HG03521 (cell line): ENCODE results near the gene ETS1.
A peak's percentile ranks its signal among the peaks of the same experiment; 100 is the strongest.

ENCODE experiments used
- ATAC-seq: cut with Tn5 transposase; IDR thresholded peaks from one replicate; pipeline ENCODE4 v1.9.1; 2021; ENCODE audit warnings: mild to moderate bottlenecking, moderate library complexity; ENCODE audit not compliant: unreplicated experiment

The ETS1 gene, protein sequence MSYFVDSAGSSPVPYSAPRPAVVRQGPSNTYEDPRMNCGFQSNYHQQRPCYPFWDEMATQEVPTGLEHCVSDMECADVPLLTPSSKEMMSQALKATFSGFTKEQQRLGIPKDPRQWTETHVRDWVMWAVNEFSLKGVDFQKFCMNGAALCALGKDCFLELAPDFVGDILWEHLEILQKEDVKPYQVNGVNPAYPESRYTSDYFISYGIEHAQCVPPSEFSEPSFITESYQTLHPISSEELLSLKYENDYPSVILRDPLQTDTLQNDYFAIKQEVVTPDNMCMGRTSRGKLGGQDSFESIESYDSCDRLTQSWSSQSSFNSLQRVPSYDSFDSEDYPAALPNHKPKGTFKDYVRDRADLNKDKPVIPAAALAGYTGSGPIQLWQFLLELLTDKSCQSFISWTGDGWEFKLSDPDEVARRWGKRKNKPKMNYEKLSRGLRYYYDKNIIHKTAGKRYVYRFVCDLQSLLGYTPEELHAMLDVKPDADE

GRCh38 chr11:128587415-128587814 is at the start of gene ETS1:
Gene ETS1, minus strand, starts transcription at chr11:128587558. Its CDS starts 14,428 bp downstream, at chr11:128573130.
- ATAC-seq = no peak

- ATAC-seq = no peak
Observed at GRCh38 chr11:128634395-128634794, 47.0 kb upstream of the ETS1 start.

DNA sequence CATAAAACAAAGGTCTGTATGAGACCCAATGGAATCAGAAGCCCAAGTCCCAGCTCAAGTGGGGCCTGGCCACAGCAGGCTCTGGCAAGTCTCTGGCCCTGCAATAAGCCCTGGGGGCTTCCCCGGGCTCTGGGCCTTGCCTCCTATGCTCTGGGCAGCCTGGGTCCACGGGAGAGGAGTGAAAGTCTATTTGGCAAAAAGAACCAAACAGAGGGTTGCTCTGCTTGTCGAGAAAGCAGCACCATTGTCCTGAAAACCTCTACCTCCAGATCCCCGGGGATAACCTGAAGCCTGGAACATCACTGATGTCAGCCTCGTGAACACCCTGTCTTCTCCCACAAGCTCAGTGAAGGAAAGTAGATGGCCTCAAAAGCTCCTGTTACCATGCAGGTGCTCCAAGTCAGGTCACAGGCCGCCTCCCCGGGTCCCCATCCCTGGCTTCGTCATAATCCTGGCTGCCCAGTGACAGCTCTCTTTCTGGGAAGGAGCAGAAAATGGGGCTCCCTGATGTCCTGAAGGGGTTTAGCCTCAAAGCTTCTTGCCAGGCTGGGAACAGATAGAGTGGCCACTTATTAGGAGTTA is 46.1 kb upstream of the ETS1 start:
- ATAC-seq = no peak

DNA sequence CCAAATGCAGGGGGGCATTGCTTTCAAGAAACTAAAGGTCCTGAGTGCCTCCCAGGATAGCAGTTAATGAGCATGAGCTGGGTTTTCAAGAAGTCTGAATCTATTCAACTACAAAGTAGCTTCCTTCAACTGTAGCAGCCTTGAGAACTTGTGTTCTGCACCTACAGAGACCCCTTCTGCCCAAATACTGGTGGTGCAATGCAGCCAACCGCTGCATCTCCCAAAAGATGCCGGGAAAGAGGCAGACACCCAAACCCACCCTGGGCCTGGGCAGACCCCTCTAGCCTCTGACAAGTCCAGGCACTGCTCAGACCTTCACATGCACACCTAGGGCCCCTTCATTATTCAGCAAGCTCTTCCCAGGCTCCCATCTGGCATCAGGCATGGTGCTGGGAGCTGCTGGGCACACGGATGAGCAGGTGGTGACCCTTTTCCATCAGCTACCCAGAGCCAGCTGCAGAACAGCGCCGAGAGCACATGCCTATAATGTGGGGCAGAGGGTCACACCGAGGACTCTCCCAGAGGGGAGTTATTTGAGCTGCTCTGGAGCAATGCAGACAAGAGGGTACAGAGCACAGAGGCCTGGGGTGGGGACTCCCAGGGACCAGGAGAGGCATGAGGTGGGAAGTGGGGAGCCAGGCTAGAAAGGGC is 44.9 kb upstream of the ETS1 start:
- ATAC-seq = no peak

GRCh38 chr11:128630367-128631230 is 43.2 kb upstream of the ETS1 start:
- ATAC-seq = peak; percentile 57

- no peak for ATAC-seq
Observed at GRCh38 chr11:128629516-128630106, 42.3 kb upstream of the ETS1 start.

GRCh38 chr11:128628686-128629085 is 41.3 kb upstream of the ETS1 start:
- no peak for ATAC-seq

DNA sequence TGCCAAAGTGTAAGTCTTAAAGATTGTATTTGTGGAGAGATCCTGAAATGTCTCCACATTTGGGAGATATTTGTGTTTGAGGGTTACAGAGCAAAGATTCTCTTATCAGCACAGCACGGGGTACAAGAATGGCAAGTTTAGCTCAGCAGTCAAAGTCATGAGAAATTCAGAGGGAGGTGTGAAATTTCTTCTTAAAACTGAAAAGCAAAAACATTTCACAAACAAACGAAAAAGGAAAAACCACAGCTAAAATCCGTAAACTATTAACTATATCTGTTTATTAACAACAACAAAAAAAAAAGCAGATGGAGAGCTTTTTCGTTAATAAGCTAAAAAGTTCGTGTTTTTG is 40.9 kb upstream of the ETS1 start:
- ATAC-seq = no peak

DNA sequence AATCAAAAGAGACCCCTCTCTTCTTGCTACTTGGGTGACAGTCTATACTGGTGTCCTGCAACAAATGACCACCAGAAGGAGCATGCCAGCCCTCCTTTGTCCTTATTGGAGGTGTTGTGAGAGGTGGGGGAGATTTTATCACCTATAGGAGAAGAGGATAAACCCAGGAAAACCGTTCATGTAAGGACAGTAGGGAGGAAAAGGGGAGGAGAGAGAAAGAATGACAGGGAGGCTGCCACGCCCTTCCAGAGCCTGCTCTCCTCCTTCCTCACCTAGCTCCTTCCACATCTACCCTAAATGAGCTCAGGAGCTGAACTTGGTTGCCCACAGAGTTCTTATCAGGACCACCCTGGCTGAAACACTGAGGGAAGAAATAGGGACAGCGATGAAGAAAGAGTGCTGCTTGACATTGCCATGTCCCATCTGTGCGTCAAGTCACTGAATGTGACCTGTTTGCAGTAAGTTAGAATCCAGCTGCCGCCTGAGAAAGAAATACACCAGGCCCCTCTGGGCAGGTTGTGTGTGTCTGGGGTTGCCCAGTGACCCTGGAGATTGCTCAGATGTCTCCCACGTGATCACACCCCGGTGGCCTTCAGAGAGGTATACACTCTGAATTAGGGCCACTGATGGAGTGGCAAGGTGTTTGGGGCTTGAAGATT is 40.4 kb upstream of the ETS1 start:
- ATAC-seq = no peak

- ATAC-seq = no peak
Observed at GRCh38 chr11:128626913-128627665, 39.7 kb upstream of the ETS1 start.

GRCh38 chr11:128625746-128626145 is 38.4 kb upstream of the ETS1 start:
- ATAC-seq = no peak

DNA sequence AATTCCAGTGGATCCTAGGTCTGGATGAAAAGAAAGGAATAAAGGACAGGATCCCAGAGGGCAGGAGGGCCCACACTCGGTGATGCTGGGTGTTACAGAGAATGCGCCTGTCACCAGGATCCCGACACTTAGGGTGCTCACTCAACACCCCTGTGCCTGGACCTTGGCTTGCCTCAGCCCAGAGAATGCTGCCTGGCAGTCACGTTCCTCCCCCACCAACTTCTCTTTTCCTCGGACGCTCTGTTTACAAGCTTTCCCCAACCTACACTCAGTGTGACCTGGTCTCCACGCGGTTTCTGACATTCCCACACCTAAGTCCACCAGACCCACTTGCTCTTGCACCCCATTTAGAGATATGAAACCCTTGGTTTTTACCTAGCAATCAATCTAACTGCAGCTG is 38.0 kb upstream of the ETS1 start:
- ATAC-seq = no peak

GRCh38 chr11:128624269-128625175 is 37.2 kb upstream of the ETS1 start:
- peak; percentile 37 for ATAC-seq

DNA sequence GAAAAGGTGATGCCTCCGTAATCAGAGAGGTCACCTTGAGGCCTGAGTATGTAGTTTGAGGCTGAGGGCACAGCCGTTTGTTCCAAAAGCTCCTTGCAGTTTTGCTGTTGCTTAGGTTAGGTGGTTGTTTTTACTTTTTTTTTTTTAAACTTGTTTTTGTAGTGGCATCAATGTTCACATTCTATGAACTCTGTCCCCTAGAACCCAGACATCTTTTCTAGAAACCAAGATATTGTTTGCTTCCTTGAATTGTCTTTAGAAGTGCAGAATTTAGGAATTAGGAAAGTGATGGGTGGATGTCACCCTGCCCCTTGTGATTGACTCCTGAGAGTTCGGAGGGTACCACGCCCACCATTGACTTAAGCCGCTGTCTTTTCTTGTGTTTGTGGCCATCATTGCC is 35.7 kb upstream of the ETS1 start:
- ATAC-seq = no peak

DNA sequence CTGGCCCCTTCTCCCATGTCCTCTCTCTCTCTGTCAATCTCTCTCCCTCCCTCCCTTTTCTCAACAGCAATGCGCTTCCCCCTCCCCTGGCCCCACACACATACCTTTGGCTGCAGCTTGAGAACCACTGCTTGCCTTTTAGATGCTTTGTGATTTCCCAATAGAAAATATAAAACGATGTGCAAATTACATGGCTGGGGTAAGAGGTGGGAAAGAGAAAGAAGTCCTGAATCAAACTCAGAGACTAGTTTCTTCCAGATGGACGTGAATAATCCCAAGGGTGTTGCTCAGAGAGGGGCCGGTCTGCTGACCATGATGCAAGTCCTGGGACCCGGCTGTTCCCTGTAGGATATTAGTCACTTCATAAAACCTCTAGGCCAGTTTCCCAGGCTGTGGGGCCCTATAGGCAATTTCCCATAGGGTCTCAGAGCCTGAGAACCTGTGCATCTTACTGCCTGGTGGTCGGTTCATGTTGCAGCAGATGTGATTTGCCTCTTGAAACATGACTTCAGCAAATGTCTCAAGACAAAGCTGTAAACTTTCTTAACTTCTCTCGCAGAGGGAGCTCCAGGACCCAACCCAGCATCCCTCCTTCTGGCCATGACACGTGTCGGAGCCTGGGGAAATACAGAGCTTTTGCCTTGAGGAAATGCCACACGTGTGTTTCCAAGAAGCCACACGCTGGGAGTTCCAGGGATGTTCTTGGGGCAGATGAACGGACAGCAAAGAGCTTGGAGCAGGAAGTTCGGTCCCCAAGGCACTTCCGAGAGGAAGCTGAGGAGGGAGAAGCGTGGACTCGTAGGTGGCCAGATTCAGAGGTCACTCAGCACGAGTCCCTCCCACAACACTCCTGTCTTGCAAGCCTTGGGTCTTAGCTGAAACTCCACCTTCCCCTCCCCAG is 34.5 kb upstream of the ETS1 start:
- ATAC-seq = no peak

GRCh38 chr11:128620309-128621100 is 33.1 kb upstream of the ETS1 start:
- ATAC-seq = no peak
